Kidney glomerular epithelial cell (primary cell): ENCODE measurements around the gene RBFA.

Experiments
- DNase-seq: peaks from one replicate; lab custom pipeline; 2025; lab: John Stamatoyannopoulos, UW

RBFA gene

DNA sequence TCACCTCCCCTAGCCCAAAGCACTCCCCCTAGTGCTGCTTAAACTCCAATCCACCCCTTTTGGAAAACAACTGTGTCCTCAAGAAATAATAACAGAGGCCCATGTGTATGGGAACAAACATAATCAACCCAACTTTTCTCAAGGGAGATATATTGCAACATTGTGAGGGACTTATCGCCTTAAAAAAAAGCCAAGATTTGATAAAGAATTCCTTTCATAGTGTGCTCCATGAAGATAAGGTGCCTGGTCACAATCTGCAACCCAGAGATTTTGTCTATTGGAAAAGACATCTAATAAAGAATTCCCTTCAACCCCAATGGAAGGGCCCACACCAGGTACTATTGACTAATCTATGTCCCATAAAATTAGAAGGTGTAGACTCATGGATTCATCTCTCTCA, 4.5 kb upstream of the RBFA start:
- no peak for DNase-seq

DNA sequence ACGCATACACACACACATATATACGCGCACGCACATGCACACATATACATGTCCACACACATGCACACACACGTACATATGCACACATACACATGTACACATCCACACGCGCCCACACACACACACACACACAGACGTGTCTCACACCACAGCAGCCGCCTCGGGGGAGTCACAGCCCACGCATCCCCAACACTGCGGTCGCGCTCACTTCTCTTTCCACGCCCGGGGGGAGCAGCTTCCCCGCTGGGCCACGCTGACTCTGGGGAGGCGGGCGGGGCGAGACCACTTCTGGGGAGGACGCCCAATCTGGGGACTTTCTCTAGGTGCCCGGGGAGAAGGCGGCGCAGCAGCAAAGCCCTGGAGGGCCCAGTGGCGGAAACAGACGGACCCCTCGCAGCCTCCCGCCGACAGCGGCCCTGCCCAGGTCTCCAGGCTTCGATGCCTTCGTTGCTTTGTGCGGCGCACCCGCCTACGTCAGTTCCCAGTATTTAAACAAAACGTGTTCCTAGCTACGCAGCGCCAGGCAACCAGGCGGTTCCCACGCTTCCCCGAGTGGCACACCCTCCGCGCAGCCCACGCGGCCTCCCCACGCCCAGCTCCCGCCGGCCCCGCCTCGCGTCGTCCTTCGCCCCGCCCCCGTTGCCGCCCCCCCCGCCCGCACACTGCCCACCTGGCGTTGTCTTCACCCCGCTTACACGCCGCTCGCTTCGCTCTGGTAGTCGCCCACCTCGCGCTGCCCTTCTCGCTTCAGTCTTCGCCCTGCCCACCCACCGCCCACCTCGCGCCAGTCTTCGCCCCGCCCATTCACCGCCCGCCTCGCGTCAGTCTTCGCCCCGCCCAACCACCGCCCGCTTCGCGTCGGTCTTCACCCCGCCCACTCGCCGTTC, 810 bp upstream of the RBFA start:
- DNase-seq, result no peak

DNA sequence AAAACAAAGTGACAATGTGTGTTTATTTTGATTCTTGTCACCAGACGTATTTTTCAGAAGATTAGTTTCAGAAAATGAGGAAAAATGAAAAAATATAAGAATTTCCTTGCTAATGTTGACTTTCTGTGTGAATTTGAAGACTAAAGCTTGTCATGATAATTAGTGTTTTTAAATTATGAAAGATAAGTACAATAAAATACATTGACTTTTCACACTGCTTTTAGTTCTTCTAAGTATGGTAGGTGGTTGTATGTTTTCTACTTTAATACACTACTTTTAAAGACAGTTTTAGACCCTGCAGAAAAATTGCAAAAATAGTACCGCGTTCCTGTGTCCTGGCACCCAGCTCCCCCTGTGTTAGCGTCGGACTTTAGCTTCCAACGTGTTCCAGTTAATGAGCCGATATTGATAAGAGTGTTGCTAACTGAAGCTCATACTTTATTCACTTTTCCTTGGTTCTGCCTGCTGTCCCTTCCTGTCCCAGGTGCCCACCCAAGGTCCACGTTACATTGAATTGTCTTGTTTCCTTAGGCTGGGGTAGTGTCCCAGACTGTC, 695 bp downstream of the RBFA start:
- no peak for DNase-seq

DNA sequence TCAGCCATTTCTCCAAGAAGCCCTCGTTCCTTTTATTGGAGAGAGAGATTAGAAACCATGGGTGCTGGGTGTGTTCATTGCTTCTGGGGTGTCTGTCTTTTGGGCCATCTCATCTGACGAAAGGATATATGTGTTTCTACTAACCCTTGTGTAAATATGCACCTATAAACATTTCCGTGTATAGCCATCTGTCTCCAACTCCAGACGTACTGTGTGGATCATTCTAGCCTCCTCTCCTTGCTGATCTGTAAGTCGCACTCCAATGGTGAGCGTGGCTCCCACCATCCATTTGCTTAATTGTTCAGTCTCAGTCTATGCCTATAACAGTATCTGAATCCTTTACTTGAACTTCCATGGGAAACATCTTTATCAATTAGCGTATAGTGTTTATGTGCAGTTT, 1.8 kb downstream of the RBFA start:
- no peak for DNase-seq

DNA sequence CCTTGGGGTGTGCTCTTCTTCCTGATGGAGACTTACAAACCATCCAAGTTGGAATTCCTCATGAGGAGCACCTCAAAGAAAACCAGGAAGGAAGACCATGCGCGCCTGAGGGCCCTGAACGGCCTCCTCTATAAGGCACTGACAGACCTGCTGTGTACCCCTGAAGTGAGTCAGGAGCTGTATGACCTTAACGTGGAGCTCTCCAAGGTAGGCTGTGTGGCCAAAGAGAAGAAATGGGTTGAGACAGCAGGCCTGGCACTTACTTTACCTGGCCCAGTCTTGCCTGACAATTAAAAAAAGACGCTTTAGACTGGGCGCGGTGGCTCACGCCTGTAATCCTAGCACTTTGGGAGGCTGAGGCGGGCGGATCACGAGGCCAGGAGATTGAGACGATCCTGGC, 3.1 kb downstream of the RBFA start:
- no peak for DNase-seq

DNA sequence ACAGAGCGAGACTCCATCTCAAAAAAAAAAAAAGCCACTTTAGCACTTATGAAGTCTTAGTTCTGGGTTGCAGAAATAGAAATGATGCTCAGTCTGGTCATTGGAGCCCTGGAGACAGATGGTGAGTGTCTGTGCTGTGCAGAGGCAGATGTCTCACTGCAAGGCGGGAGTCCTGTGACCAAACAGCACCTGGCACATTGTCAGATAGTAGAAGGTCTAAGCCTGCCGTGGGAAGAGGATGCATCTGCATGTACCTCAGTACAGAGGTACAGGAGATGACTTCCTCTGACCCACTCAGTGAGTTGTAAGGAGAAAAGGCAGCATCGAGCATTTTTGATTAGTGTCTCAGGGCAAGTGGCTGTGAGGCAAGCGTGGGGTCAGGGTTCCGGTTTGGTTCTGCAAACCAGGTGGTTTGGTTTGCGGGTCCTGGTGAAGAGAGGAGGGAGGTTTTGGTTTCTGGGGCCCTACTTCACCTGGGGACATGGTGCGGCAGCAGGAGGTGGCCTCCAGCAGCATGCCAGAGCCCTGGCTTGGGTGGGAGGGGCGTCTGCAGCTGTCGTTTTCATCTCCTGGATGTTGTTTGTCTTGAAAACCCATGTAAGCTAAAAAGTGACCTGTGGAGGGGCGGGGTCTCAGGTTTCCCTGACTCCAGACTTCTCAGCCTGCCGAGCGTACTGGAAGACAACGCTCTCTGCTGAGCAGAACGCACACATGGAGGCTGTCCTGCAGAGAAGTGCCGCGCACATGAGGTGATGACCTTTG, 3.8 kb downstream of the RBFA start:
- DNase-seq, result no peak

DNA sequence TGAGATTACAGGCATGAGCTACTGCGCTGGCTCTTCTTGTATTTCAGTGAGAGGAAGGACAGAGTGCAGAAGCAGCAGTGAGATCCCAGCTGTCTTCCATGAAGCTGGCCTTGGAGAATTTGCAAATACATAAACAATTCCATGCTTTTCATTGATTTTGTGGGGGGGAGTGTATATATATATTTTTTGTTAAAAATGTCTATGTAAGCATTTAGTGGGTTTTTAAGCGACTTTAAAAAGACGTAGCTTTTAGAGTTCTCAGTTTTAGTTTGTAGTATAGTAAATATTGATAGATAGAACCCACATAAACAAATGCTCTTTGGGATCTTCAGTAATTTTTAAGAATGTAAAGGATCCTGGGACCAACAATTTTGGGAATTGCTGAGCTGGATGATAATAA, 6.3 kb downstream of the RBFA start:
- DNase-seq, result no peak

DNA sequence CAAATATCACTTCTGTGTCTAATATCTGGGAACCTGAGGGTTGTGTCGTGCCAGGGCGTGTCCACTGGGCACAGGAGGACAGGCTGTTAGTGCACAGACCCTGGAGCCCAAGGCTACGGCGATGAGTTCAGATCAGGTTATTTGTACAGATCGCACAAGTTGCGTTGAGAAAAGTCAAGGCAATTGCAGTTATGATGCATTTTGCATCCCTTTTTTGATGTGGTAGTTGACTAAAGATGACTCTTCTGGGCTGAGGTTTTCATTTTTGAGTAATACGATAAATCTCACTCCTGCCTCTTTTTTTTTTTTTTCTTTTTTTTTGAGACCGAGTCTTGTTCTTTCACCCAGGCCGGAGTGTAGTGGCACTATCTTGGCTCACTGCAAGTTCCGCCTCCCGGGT, 7.2 kb downstream of the RBFA start:
- no peak for DNase-seq

DNA sequence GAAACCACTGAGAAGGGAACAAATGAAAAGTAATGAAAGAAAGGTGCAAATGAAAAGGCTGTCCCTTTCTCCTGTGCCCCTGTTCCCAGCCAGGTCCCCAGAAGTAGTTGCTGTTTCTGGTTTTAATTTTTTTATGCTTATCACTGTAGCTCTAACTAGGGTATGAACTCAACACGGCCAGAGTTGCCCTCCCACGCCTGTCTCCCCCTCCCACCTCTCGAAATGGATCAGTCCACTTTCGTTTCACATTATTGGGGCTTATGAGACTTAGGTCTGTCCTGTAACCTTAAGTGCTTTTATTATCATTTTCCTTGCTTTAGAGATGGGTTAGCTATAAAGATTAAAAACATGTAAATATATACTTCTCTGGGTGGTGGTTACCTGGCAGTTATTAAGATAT, 8.6 kb downstream of the RBFA start:
- DNase-seq, result no peak

DNA sequence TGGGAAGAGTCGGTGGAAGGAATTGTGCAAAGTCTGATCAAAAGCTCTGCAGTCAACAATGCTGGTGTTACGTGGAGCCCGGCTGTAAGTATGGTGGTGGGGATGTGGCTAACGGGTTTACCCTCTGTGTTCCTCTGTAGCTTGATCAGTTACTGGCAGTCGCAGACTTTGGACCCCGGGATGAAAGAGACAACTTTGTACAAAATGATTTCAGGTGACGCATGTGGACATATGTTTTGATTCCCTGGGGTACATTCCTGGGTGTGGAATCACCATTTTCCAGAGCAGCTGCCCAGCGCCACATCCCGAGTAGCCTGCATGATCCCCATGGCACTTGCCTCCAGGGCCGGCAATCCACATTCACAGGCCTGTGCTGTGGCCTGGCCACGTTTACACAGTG, 9.8 kb downstream of the RBFA start:
- DNase-seq, result no peak

DNA sequence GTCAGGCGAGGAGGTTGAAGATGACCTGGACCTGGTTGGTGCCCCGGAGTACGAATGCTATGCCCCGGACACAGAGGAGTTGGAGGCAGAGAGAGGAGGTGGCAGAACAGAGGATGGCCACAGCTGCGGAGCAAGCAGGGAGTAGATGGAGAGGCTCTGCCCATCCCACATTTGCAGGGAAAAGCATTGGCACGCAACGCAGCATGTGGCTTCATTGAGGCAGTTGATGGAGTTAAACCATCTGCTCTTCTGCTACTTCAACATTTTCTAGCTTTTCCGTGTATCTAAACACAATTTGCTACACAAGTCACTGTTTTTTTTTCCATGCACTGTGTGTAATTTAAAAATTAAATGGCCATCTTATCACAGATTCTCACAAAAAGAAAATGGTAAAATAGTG, 11.8 kb downstream of the RBFA start:
- no peak for DNase-seq

DNA sequence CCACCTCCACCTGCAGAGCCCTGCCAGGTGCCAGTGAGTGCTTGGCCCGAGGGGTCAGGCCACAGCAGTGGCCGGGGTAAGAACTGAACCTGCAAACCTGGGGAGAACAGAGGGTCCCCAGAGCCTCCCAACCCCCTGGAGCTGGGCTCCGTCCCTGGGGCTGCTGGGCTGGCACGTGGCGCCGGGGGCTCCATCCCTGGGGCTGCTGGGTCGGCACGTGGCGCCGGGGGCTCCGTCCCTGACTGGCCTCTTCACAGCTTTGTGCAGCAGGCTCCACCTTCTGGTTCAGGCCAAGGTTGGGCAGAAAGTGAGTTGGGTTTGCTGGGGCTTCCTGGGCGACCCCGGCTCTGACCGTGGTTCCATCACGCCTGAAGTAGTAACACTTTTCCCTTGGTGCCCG, 12.2 kb downstream of the RBFA start:
- no peak for DNase-seq

DNA sequence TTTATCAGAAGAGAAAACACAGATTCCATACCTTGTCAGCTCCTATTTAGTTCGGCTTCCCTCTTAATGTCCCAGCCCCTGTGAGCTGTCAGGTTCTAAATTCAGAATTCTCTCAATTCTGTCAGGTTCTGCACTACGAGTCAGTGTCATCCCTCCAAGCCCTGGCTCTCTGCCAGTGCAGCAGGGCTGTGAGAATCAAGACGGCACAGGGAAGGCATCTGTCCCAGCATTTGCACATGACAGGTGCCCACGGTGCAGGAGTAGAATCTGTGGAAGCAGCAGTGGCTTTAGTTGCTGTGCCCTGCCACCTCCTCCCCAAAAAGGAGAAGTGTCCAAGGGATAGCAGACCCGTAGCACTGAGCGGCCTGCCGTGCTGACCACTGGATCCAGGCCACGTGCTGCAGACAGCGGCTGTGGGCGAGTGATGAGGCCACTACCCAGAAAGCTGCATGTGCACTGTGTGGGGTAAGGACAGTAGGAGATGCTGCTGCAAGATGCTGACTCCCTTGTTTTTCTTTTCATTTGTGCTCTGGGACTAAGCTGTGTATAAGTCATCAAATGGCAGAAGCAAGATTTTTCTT, 12.8 kb downstream of the RBFA start:
- DNase-seq, result no peak

DNA sequence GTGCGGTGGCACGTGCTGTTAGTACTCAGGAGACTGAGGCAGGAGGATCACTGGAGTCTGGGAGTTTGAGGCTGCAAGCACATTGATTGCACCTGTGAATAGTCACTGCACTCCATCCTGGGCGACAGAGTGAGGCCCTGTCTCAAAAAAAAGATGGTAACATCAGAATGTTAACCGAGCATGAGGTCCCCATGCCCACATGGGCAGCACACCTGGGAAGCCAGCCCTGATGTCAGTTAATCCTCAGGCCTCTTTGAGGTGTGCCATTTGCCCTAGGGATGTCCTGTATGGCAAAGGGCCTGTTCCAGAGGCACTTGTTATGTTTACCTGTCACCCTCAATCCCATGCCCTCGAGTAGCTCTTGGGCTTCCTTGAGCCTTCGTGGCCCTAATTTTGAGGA, 16.6 kb downstream of the RBFA start:
- no peak for DNase-seq

DNA sequence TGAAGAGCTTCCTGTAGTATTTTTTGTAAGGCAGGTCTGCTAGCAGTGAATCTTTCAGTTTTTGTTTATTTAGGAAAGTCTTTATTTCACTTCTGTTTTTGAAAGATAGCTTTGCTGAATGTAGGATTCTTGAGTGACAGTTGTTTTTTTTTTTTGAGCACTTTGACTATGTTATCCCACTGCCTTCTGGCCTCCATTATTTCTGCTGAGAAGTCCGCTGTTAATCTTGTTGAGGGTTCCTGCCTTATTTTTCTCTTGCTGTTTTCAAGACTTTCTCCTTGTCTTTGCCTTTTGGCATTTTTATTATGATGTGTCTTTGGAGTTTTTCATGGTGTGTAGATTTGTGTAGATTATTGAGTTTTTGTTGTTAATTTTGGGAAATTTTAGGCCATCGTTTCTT, 21.9 kb downstream of the RBFA start:
- DNase-seq, result no peak

DNA sequence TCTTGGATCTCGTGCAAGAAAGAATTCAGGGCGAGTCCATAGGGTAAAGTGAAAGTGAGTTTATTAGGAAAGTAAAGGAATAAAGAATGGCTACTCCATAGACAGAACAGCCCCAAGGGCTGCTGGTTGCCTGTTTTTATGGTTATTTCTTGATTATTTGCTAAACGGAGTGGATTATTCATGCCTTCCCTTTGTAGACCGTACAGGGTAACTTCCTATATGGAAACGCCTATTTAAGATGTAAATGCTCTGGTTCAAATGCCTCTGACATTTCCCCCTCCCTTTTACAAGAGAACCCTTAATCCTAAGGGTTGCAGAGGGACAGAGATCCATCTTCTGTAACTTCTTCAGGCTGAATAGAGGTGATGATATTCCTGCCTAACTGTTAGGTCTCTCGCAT, 25.7 kb downstream of the RBFA start:
- DNase-seq, result no peak

DNA sequence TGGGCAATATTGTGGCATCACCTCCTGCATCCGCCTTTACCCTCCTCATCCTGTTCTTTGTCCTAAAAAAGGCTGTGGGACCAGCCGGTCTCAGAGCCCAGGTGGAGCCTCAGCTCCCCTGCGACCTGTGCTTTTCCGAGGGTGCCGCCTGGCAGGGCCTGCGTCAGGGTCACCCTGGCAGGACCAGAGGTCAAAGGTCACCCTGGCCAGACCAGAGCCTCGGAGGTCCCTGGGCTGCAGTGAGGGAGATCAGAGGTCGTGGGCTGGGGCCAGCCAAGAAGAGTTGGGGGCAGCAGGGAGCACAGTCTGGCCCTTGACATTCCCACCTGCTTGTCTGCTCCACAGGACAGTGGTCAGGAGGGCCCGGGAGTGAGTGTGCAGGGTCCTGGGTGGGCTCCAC, 31.5 kb downstream of the RBFA start:
- no peak for DNase-seq

DNA sequence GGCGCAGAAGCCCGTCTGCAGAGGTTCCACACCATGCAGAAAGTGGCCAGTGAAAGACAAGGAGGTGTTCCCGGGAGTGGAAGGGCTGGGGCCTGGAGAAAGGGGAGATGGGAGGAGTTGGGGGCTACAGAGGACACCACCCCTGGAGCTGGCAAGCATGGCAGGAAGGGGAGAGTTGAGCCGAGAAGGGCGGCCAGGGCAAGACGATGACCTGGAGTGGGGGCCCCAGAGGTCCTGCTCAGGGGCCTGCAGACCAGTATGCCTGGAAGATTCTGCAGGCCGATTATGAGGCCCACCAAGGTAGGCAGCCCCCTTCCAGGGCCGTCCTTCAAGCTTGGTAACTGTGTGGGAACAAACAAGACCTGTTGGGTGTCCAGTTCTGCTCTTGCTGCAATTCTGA, 33.1 kb downstream of the RBFA start:
- DNase-seq, result no peak

DNA sequence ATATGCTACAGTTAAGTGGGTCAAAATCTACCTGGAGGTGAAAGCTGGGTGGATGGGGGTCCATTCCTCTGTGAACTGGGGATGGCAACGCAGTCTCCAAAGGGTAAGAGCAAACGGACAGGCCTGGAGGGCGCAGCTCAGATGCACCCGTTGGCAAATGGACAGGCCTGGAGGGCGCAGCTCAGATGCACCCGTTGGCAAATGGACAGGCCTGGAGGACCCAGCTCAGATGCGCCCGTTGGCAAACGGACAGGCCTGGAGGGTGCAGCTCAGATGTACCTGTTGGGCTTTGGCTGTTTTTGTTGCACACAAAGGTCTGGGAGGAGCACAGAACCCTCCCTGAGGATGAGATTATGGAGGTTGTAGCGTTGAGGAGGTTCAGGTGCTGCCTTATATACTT, 33.7 kb downstream of the RBFA start:
- no peak for DNase-seq

DNA sequence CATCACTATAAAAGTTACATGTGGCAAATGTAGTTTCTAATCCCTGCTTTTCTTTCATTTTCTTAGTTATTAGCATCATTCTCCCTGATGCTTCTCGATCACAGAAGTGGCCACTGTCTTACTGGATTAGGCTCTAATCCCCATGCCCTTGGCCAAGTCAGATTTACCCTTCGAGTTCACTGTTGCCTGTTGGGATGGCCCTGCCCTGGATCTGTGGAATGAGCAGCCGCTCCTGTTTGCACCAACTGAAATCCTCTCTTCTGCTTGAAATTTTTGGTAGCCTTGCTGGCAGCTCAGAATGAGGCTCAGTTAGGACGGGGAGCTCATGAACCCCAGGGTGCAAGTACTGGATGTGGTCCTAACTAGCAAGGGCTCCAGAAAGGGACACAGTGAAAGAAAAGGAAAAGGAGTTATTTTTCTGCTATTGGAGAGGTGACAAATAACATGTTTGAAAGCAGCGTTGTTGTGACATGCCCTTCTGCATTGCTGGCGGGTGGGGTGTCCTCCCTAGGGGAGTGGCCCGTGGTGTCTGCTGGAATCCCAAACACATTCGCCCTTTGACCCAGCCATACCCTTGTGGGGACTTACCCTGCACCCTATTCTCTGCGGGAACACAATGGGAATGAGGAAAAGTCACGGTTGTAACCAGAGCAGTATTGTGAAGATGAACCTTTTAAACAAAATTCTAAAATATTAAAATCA, 34.5 kb downstream of the RBFA start:
- no peak for DNase-seq

DNA sequence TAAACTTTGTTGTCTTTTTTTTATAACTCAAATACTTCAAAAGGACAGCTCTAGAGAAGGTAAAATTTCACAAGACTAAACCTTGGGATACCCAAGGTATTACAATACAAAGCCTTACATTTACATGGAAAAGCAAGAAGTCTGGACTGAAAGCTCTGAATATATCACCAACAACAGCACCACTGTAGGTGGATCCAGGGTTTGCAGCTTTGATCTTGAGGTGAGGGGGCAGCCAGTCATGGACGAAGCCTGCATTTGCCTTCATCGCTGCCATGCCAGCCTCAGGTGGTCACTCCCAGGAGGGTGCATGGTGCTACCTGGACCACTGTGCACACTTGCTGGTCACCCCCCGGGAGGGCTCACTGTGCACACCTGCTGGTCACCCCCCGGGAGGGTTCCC, 36.6 kb downstream of the RBFA start:
- no peak for DNase-seq

DNA sequence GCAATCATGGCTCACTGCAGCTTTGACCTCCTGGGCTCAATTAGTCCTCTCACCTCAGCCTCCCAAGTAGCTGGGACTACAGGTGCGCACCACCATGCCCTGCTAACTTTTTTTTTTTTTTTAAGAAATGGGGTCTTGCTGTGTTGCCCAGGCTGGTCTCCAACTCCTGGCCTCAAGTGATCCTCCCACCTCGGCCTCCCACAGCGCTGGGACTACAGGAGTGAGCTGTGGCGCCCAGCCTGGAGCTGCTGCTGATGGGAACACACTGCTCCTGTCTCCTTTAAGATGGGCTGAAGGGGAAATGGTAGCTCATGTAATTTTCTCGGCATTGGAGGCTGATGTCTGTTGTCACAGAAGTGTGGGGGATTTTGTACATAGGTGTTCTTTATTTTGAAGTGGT, 39.9 kb downstream of the RBFA start:
- no peak for DNase-seq
